ENCODE measurements around the gene HELQ.
"Not testable (repeated sequence)": the region's sequence is repeated elsewhere in the genome, so short reads cannot be mapped to it uniquely, and the experiment has no call there.

Gene HELQ

GRCh38 chr4:83436680-83437079, 18.9 kb downstream of the HELQ start:
- H3K4me3 ChIP-seq (ENCODE audit: low read length in 2 of 2): no peak overlapping the region
- H3K9me3 ChIP-seq (ENCODE audit: control insufficient read depth in 2 of 2, low read length in 2 of 2): no peaks in the 10 kb centered on the region
- peaks cover 10 to 16% of the 10 kb centered on the region in 2 donors for H3K36me3 ChIP-seq (ENCODE audit: control insufficient read depth in 2 of 2, insufficient read depth in 2 of 2, low read length in 2 of 2)
- no peaks in the 10 kb centered on the region for H3K4me1 ChIP-seq (ENCODE audit: control insufficient read depth in 2 of 2, insufficient read depth in 2 of 2, low read length in 2 of 2)
- H3K27me3 ChIP-seq (ENCODE audit: control insufficient read depth in 2 of 2, insufficient read depth in 2 of 2, low read length in 2 of 2): no peaks in the 10 kb centered on the region
- no peak overlapping the region for H3K9ac ChIP-seq (ENCODE audit: low read depth in 1 of 2, low read length in 2 of 2)
- H3K27ac ChIP-seq (ENCODE audit: low read depth in 2 of 2, low read length in 2 of 2): no peak overlapping the region

- no peak overlapping the region for H3K9ac ChIP-seq (ENCODE audit: low read depth in 1 of 2, low read length in 2 of 2)
- H3K27me3 ChIP-seq (ENCODE audit: control insufficient read depth in 2 of 2, insufficient read depth in 2 of 2, low read length in 2 of 2): no peaks in the 10 kb centered on the region
- no peak overlapping the region for H3K4me3 ChIP-seq (ENCODE audit: low read length in 2 of 2)
- H3K9me3 ChIP-seq (ENCODE audit: control insufficient read depth in 2 of 2, low read length in 2 of 2): no peaks in the 10 kb centered on the region
- H3K4me1 ChIP-seq (ENCODE audit: control insufficient read depth in 2 of 2, insufficient read depth in 2 of 2, low read length in 2 of 2): no peaks in the 10 kb centered on the region
- H3K36me3 ChIP-seq (ENCODE audit: control insufficient read depth in 2 of 2, insufficient read depth in 2 of 2, low read length in 2 of 2): peaks cover 2 to 13% of the 10 kb centered on the region in 2 donors
- H3K27ac ChIP-seq (ENCODE audit: low read depth in 2 of 2, low read length in 2 of 2): no peak overlapping the region
Measured at GRCh38 chr4:83431200-83431599, 24.4 kb downstream of the HELQ start.

DNA sequence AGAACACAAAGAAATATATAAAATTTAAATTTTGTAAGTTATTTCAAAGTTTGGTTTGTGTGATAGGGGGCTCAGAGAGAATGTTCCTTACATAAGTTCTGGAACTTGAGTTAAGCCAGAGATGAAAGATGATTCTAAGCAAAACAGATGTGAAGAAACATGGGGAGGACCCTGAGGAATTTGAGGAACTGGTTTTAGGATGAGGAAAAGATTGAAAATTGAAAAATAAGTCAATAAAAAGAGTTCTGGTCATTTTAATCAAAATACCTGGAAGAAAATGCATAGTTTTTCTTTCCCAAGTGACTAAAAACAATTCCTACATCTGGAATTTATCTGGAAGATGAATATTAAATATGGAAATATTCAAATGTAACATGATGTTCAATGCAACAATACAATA, 37.4 kb downstream of the HELQ start:
- Histone ChIP-seq H3K9me3 (ENCODE audit: control insufficient read depth in 2 of 2, low read length in 2 of 2) (no peaks in the 10 kb centered on the region), H3K4me3 (ENCODE audit: low read length in 2 of 2) (no peak overlapping the region), H3K27ac (ENCODE audit: low read depth in 2 of 2, low read length in 2 of 2) (no peak overlapping the region), H3K4me1 (ENCODE audit: control insufficient read depth in 2 of 2, insufficient read depth in 2 of 2, low read length in 2 of 2) (no peaks in the 10 kb centered on the region), H3K27me3 (ENCODE audit: control insufficient read depth in 2 of 2, insufficient read depth in 2 of 2, low read length in 2 of 2) (no peaks in the 10 kb centered on the region), H3K9ac (ENCODE audit: low read depth in 1 of 2, low read length in 2 of 2) (no peak overlapping the region), H3K36me3 (ENCODE audit: control insufficient read depth in 2 of 2, insufficient read depth in 2 of 2, low read length in 2 of 2) (peaks cover 17 to 38% of the 10 kb centered on the region in 2 donors)

GRCh38 chr4:83417566-83417965, 38.1 kb downstream of the HELQ start:
- no peaks in the 10 kb centered on the region for H3K9me3 ChIP-seq (ENCODE audit: control insufficient read depth in 2 of 2, low read length in 2 of 2)
- H3K9ac ChIP-seq (ENCODE audit: low read depth in 1 of 2, low read length in 2 of 2): no peak overlapping the region
- no peak overlapping the region for H3K27ac ChIP-seq (ENCODE audit: low read depth in 2 of 2, low read length in 2 of 2)
- no peaks in the 10 kb centered on the region for H3K4me1 ChIP-seq (ENCODE audit: control insufficient read depth in 2 of 2, insufficient read depth in 2 of 2, low read length in 2 of 2)
- H3K36me3 ChIP-seq (ENCODE audit: control insufficient read depth in 2 of 2, insufficient read depth in 2 of 2, low read length in 2 of 2): peaks cover 16 to 40% of the 10 kb centered on the region in 2 donors
- no peaks in the 10 kb centered on the region for H3K27me3 ChIP-seq (ENCODE audit: control insufficient read depth in 2 of 2, insufficient read depth in 2 of 2, low read length in 2 of 2)
- H3K4me3 ChIP-seq (ENCODE audit: low read length in 2 of 2): no peak overlapping the region

DNA sequence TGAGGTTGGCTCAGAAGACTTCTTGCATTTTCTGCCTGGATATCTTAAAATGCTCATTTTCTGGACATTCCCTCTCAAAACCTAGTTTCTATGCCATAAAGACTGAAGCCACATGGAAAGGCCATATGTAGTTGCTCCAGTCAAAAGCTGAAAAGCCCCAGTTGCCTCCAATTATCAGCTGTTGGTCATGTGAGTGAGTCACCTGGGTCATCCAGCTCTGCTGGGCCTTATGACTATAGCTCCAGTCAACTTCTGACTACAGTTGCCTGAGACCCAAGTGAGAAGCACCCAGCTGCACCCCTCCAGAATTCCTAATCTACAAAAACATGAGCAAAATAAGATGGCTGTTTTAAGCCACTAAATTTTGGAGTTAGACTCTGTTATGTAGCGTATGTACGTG, 41.9 kb downstream of the HELQ start:
- Histone ChIP-seq H3K27ac (ENCODE audit: low read depth in 2 of 2, low read length in 2 of 2) (no peak overlapping the region), H3K36me3 (ENCODE audit: control insufficient read depth in 2 of 2, insufficient read depth in 2 of 2, low read length in 2 of 2) (peaks cover 12 to 35% of the 10 kb centered on the region in 2 donors), H3K4me3 (ENCODE audit: low read length in 2 of 2) (no peak overlapping the region), H3K27me3 (ENCODE audit: control insufficient read depth in 2 of 2, insufficient read depth in 2 of 2, low read length in 2 of 2) (no peaks in the 10 kb centered on the region), H3K4me1 (ENCODE audit: control insufficient read depth in 2 of 2, insufficient read depth in 2 of 2, low read length in 2 of 2) (no peaks in the 10 kb centered on the region), H3K9me3 (ENCODE audit: control insufficient read depth in 2 of 2, low read length in 2 of 2) (no peaks in the 10 kb centered on the region), H3K9ac (ENCODE audit: low read depth in 1 of 2, low read length in 2 of 2) (no peak overlapping the region)

GRCh38 chr4:83408908-83409307, 46.7 kb downstream of the HELQ start:
- no peak overlapping the region for H3K4me3 ChIP-seq (ENCODE audit: low read length in 2 of 2)
- H3K27me3 ChIP-seq (ENCODE audit: control insufficient read depth in 2 of 2, insufficient read depth in 2 of 2, low read length in 2 of 2): no peaks in the 10 kb centered on the region
- no peak overlapping the region for H3K27ac ChIP-seq (ENCODE audit: low read depth in 2 of 2, low read length in 2 of 2)
- H3K9ac ChIP-seq (ENCODE audit: low read depth in 1 of 2, low read length in 2 of 2): no peak overlapping the region
- no peaks in the 10 kb centered on the region for H3K9me3 ChIP-seq (ENCODE audit: control insufficient read depth in 2 of 2, low read length in 2 of 2)
- no peaks in the 10 kb centered on the region for H3K4me1 ChIP-seq (ENCODE audit: control insufficient read depth in 2 of 2, insufficient read depth in 2 of 2, low read length in 2 of 2)
- H3K36me3 ChIP-seq (ENCODE audit: control insufficient read depth in 2 of 2, insufficient read depth in 2 of 2, low read length in 2 of 2): peaks cover 0 to 25% of the 10 kb centered on the region in 2 donors

- Histone ChIP-seq H3K9me3 (ENCODE audit: control insufficient read depth in 2 of 2, low read length in 2 of 2) (no peaks in the 10 kb centered on the region), H3K4me3 (ENCODE audit: low read length in 2 of 2) (no peak overlapping the region), H3K36me3 (ENCODE audit: control insufficient read depth in 2 of 2, insufficient read depth in 2 of 2, low read length in 2 of 2) (peaks cover 0 to 8% of the 10 kb centered on the region in 2 donors), H3K4me1 (ENCODE audit: control insufficient read depth in 2 of 2, insufficient read depth in 2 of 2, low read length in 2 of 2) (no peaks in the 10 kb centered on the region), H3K27me3 (ENCODE audit: control insufficient read depth in 2 of 2, insufficient read depth in 2 of 2, low read length in 2 of 2) (no peaks in the 10 kb centered on the region), H3K27ac (ENCODE audit: low read depth in 2 of 2, low read length in 2 of 2) (no peak overlapping the region), H3K9ac (ENCODE audit: low read depth in 1 of 2, low read length in 2 of 2) (no peak overlapping the region)
Measured at GRCh38 chr4:83405844-83406816, 49.5 kb downstream of the HELQ start.

- H3K36me3 ChIP-seq (ENCODE audit: control insufficient read depth in 2 of 2, insufficient read depth in 2 of 2, low read length in 2 of 2); H3K9ac ChIP-seq (ENCODE audit: low read depth in 1 of 2, low read length in 2 of 2); H3K27ac ChIP-seq (ENCODE audit: low read depth in 2 of 2, low read length in 2 of 2); H3K4me1 ChIP-seq (ENCODE audit: control insufficient read depth in 2 of 2, insufficient read depth in 2 of 2, low read length in 2 of 2); H3K27me3 ChIP-seq (ENCODE audit: control insufficient read depth in 2 of 2, insufficient read depth in 2 of 2, low read length in 2 of 2); H3K4me3 ChIP-seq (ENCODE audit: low read length in 2 of 2); H3K9me3 ChIP-seq (ENCODE audit: control insufficient read depth in 2 of 2, low read length in 2 of 2): not testable (repeated sequence)
Measured at GRCh38 chr4:83398158-83398557, 57.5 kb downstream of the HELQ start.

GRCh38 chr4:83393908-83394307, 61.7 kb downstream of the HELQ start:
- H3K27me3 ChIP-seq (ENCODE audit: control insufficient read depth in 2 of 2, insufficient read depth in 2 of 2, low read length in 2 of 2): no peaks in the 10 kb centered on the region
- H3K27ac ChIP-seq (ENCODE audit: low read depth in 2 of 2, low read length in 2 of 2): no peak overlapping the region
- no peak overlapping the region for H3K4me3 ChIP-seq (ENCODE audit: low read length in 2 of 2)
- H3K9ac ChIP-seq (ENCODE audit: low read depth in 1 of 2, low read length in 2 of 2): no peak overlapping the region
- no peaks in the 10 kb centered on the region for H3K36me3 ChIP-seq (ENCODE audit: control insufficient read depth in 2 of 2, insufficient read depth in 2 of 2, low read length in 2 of 2)
- no peaks in the 10 kb centered on the region for H3K4me1 ChIP-seq (ENCODE audit: control insufficient read depth in 2 of 2, insufficient read depth in 2 of 2, low read length in 2 of 2)
- no peaks in the 10 kb centered on the region for H3K9me3 ChIP-seq (ENCODE audit: control insufficient read depth in 2 of 2, low read length in 2 of 2)

GRCh38 chr4:83392562-83392961, 63.1 kb downstream of the HELQ start:
- Histone ChIP-seq H3K4me1 (ENCODE audit: control insufficient read depth in 2 of 2, insufficient read depth in 2 of 2, low read length in 2 of 2) (no peaks in the 10 kb centered on the region), H3K27ac (ENCODE audit: low read depth in 2 of 2, low read length in 2 of 2) (no peak overlapping the region), H3K9ac (ENCODE audit: low read depth in 1 of 2, low read length in 2 of 2) (no peak overlapping the region), H3K4me3 (ENCODE audit: low read length in 2 of 2) (no peak overlapping the region), H3K27me3 (ENCODE audit: control insufficient read depth in 2 of 2, insufficient read depth in 2 of 2, low read length in 2 of 2) (no peaks in the 10 kb centered on the region), H3K9me3 (ENCODE audit: control insufficient read depth in 2 of 2, low read length in 2 of 2) (no peaks in the 10 kb centered on the region), H3K36me3 (ENCODE audit: control insufficient read depth in 2 of 2, insufficient read depth in 2 of 2, low read length in 2 of 2) (no peaks in the 10 kb centered on the region)
